Epidermal melanocyte (primary cell): ENCODE measurements around the gene CDKAL1.
A peak's percentile ranks its signal among the peaks of the same experiment; 100 is the strongest.
"Not testable (repeated sequence)": the region's sequence is repeated elsewhere in the genome, so short reads cannot be mapped to it uniquely, and the experiment has no call there.

Experiments used
- DNase-seq: peaks from one replicate; pipeline ENCODE4 v3.0.0; 2011; ENCODE audit warnings: low spot score; ENCODE audit not compliant: insufficient read length

The CDKAL1 gene

DNA sequence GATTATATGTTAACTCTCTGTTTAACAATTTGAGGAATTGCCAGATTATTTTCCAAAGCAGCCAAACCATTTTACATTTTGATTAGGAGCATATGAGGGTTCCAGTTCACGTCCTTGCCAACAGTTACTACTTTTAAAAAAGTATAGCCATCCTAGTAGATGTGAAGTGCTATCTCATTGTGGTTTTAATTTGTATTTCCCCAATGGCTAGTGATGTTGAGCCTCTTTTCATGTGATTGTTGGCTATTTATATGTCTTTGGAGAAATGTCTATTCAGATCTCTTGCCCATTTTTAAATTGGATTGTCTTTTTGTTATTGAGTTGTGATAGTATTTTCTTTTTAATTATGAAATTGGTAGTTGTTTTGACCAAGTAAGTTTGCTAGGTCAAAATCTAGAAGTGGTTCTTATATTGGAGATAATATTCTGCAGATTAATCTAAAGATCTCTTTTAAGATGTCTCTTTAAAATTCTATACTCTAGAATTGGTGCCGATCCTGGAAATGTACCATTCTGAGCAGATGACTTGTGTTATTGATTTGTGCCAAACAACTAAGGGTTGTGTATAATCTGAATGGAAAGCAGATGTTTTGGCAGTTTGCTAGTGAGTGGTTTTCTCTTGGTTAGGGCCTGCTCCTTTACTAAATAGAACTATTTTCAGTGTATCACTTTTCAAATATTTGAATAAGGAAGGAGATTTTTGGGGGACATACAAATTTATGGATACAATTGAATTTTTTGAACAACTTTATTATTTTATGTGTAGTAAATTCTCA, 99.5 kb downstream of the CDKAL1 start:
- no peak for DNase-seq

DNA sequence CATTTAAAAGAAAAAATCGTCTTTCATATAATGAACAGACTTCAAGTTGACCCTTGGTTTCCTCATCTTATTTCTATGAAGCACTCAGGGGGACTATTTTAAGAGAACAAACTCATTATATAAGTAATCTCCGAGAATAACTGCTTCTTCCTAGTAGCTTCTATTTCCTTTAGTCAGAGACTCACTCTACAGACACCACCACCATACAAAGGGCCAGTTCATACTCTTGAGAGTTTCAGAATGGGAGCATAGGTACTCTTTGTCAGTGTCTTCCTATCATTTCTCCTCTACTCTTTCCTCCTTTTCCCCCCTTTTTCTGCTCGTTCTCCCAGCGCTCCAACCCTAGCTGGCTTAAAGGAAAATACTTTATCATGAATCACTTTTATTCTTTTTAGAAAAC, 104.9 kb downstream of the CDKAL1 start:
- DNase-seq = no peak

DNA sequence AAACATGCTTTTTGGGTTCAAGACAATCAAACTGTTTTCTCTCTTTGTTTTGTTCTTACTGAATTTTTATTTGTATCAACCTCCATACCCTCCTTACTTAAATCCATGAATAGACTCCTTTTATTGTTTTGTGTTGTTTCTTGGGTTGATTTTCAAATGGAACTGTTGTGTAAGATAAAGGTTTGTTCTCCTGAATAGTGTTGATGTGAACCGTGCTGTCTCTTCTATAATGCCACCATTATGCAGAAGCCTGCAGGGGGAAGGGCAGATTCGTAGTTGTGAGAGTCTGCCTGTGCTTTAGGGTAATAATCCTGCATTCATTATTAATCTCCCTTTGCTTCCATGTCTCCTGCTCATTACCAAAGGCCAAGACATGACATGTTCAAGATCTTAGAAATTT, 105.9 kb downstream of the CDKAL1 start:
- DNase-seq = peak; percentile 23

DNA sequence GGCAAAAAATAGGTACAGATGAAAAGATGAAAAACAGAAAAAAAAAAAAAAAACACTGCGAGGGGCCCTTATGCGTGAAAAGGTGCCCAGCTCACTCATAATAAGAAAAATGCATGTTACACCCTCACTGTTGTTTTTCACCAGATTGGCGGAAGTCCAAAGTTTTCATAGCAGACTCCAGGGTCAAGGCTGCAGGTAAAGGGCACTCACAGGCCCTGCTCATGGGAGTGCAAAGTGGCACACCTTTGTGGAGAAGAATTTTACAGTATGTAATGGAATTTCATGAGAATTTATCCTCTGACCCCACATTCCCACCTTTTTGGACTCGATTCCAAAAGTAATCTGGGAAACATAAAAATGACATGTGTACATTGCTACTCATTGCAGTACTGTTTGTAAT, 108.2 kb downstream of the CDKAL1 start:
- no peak for DNase-seq

- DNase-seq = no peak
Measured at GRCh38 chr6:20644667-20645370, 110.6 kb downstream of the CDKAL1 start.

DNA sequence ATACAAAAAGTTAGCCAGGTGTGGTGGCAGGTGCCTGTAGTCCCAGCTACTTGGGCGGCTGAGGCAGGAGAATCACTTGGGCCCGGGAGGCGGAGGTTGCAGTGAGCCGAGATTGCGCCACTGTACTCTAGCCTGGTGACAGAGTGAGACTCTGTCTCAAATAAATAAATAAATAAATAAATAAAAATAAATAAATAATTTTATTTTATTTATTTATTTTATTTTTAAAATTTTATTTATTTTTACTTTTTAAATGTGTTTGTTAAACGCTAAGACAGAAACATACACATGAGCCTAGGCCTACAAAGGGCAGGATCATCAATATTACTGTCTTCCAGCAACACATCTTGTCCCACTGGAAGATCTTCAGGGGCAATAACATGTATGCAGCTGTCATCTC, 111.3 kb downstream of the CDKAL1 start:
- not testable (repeated sequence) for DNase-seq

DNA sequence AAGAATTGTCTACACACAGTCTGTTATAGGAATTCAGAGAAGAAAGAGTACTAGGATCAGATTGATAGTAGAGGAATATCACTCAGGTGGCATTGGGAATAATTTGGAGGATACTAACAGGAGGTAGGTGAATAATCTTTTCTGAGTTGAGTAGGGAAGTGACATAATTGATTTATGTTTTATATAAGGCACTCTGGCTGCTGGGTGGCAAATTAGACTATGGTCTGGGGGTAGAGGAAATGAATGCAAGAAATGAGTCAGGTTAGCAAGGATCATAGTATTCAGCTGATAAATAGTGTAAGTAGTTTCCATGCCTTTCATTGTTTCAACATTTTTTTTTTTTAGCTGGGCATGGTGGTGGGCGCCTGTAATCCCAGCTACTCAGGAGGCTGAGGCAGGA, 113.3 kb downstream of the CDKAL1 start:
- DNase-seq = no peak

DNA sequence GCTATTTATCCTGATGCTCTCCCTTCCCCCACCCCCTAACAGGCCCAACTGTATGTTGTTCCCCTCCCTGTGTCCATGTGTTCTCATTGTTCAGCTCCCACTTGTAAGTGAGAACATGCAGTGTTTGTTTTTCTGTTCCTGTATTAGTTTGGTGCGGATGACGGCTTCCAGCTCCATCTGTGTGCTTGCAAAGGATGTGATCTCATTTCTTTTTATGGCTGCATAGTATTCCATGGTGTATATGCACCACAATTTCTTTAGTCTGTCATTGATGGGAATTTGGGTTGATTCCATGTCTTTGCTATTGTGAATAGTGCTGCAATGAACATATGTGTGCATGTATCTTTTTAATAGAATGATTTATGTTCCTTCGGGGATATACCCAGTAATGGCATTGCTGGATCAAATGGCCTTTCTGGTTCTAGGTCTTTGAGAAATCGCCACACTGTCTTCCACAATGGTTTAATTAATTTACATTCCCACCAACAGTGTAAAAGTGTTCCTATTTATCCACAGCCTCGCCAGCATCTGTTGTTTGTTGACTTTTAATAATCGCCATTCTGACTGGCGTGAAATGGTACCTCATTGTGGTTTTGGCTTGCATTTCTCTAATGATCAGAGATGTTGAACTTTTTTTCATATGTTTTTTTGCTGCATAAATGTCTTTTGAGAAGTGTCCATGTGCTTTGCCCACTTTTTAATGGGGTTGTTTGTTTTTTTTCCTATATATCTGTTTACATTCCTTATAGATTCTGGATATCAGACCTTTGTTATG, 115.6 kb downstream of the CDKAL1 start:
- not testable (repeated sequence) for DNase-seq

DNA sequence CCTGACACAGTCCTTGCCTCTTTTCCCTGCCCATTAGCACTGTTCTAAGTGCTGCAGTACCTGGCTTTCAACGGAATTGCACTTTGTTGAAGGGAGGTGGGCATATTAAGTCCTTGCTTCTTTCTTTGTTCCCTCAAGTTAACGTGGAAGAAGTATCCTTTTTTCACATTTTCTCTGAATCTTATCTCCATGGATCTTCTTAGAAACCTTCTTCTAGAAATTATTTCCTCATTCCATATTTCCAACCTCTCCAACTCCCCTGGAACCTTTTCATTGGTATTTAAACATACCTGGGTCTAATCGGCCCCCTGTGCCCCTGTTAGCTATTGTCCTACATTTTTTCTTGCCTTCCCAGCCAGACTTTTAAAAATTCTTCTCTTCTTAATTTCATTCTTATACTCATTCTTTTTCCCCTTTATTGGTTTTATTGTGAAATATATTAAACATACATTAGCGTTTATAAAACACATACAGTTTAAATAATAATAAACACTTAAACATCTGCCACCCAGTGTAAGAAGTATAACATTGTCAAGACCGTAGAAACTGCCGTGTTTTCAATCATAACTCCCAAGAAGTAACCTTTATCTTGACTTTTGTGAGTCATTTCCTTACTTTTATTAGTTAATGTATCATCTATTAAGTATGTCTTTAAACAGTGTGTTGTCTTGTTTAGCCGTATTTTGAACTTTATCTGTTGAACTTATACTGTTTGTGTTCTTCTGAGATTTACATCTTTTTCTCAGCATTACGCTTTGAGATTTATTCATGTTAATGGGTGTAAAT, 118.2 kb downstream of the CDKAL1 start:
- no peak for DNase-seq

GRCh38 chr6:20653085-20653479, 118.8 kb downstream of the CDKAL1 start:
- no peak for DNase-seq

GRCh38 chr6:20655317-20655716, 121.1 kb downstream of the CDKAL1 start:
- DNase-seq = no peak

GRCh38 chr6:20657274-20657800, 123.1 kb downstream of the CDKAL1 start:
- no peak for DNase-seq

DNA sequence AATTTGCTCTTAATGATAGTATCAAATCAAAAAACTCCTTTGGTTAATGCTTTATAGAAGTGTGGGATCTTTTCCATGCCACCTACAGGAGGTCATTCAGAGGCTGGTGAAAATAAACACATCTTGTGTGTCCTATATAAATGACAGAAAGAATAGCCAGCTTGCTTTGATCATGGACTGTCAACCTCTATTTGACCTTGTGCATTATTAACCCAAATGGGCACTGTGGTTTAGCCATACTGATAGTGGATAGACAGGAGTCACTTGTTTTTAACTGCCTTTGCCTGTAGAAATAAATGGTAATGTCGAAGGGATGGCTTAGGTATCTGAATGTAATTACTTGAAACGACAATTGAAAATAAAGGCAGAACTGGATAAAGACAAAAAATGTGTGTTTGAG, 123.8 kb downstream of the CDKAL1 start:
- DNase-seq = no peak

DNA sequence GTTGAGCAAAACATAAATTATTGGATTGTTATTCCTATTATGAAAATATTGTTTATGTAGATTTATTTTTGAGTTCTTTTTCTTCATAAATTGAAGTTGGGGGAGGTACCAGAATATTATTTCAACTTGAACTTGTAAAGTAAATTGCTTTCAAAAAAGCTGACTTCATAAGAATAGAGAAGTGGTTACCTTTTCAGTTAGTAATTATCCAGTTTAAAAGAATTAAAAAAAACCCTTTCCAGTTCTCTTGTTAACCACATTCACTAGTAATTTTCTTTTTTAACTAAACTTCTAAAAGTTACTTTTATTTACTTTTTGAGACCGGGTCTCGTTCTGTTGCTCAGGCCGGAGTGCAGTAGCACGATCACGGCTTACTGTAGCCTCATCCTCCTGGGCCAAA, 124.3 kb downstream of the CDKAL1 start:
- no peak for DNase-seq

GRCh38 chr6:20660534-20660933, 126.3 kb downstream of the CDKAL1 start:
- no peak for DNase-seq

GRCh38 chr6:20661721-20662120, 127.5 kb downstream of the CDKAL1 start:
- DNase-seq = no peak

GRCh38 chr6:20664250-20664649, 130.0 kb downstream of the CDKAL1 start:
- no peak for DNase-seq

DNA sequence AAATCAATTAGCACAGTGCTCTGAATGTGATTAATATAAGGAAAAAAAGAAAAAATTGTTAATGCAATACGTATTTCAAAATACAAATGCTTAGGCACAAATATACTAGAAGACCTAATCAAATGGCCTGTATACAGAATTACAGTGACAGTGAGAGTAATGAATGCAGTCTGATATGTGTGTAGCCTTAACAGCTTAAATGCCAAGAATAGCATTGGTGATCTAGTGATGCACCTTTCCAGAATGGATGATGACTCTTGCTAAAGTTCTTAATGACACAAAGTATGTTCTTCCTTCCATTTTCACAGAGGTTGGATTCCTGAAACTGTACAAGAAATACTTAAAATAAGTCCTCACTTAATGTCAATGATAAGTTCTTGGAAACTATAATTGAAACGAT, 131.0 kb downstream of the CDKAL1 start:
- DNase-seq = no peak

DNA sequence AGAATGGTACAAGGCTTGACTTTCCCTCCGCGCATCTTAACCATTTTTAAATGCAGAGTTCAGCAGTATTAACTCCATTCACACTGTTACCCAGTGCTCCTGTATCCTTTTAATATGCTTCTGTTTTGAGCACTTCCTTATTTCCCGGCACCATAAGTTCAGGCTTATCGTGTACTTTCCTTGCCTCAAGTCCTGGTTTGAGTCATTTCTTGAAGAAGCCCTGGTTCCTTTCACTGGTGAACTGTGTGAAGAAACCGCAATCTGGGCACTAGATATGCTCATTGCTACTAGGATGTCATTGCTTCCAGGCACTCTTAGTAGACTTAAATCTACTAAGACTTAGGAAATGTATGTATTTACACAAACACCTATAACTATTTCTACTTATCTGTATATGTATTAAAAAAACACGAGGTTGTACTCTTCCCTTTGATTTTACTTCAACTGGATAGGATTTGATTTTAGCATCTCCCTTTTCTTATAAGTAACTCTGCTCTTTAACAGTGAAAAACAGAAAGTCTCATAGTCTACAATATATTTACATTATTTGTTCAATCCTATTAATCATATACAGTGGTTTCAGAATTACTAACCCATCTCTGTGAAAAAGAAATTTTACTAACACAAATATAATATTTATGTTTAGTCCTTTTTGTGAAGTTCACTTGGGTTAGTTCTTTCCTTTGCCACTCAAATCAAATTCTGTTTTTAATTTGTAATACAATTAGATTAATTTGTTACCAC, 135.5 kb downstream of the CDKAL1 start:
- DNase-seq = no peak

DNA sequence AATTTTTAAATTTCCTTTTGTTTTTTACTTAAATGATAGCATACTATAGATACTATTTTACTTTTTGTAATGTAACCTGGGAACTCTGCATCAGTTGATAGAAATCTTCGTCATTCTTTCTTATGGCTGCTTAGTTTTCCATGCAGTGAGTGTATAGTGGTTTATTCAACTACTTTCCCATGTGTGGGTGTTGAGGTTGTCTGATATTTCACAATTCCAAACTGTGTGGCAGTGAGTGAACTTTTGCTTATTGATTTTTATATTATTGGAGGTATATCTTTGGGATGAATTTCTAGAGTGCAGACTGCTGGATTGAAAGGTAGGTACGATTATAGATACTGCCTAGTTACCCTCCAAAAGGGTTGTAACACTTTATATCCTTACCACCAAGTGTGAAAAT, 136.5 kb downstream of the CDKAL1 start:
- DNase-seq = no peak

- DNase-seq = no peak
Measured at GRCh38 chr6:20672038-20672437, 137.8 kb downstream of the CDKAL1 start.
